Anterior cingulate cortex (tissue), 58 donors: ENCODE data around the gene NDRG2.

Source experiments
- DNase-seq, 58 donors: peaks; one replicate each; lab custom pipeline; 2025; lab: John Stamatoyannopoulos, UW

Gene NDRG2

DNA sequence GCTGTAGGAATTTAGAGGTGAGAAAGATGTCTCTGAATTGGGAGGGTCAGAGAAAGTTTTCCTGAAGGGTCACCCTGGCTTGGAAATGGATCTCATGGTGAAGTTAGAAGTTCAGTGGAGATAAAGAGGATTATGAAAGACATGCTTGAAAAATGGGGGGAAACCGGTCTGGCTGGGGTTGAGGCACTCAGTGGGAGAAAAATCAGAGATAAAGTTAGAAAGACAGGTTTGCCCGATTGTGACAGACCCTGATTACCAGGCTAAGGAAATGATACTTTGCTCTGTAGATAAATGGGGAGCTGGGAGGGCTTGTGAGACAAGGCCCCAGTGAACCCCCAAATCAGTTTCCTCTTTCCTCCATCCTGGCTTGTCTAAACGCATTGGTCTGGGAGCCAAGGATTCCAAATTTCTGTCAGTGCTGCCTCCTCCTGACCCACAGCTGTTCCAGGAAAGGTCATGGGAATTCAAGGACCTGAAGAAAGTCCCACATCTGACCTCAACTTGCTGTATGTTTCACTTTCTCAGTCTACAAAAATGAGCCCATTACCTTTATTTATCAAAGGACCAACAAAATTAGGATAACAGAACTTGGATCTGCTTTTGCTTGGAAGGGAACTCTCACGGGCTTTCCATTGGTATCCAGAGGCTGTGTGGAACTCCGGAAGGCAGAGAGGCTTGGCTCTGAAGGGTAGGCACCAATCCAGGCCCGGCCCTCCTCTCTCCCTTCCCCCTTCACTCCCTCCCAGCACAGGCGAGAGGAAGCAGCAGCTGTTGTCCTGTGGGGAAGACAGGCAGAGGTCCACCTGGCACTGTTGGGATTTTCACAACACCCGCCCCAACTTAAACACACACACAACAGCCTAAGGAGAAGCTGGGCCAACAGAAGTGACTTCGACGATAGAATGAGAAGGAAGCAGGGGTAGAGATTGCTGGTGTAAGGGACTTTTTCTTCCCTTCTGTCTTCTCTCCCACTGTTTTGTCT lies 13.9 kb upstream of the NDRG2 start:
- DNase-seq, result peak; percentile 15 to 90 (median 74)

GRCh38 chr14:21037156-21037555 lies 12.3 kb upstream of the NDRG2 start:
- DNase-seq, result no peak

DNA sequence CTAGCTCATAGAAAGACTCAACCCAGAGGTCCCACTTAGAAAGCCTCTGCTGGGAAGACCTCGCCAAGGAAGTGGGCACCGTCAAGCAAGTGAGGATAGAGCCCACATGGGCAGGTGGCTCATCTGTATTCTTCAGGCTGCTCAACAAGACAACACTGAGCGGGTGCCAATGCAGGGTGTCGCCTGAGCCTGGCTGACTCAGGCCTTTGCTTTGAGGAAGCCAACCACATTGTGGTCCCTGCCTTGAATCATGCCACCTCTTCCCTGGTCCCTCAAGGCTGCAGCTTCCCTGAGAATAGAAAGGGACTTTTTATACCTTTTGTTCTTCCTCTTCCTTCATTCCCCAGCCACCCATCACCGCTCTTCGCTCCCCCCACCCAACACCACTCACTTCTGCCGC lies 11.9 kb upstream of the NDRG2 start:
- DNase-seq, result peak in 5 of 58 donors; percentile 8 to 34 (median 12)

GRCh38 chr14:21034707-21035106 lies 9.8 kb upstream of the NDRG2 start, which contains the start of gene RNASE13:
Gene RNASE13, minus strand, starts transcription at chr14:21034807. Its CDS starts 519 bp downstream, at chr14:21034288.
- no peak for DNase-seq

- peak in 10 of 58 donors; percentile 7 to 49 (median 25) for DNase-seq
Observed at GRCh38 chr14:21033133-21033698, 8.4 kb upstream of the NDRG2 start.

- DNase-seq, result peak in 2 of 58 donors; percentile 4 to 17
Observed at GRCh38 chr14:21032326-21033132, 7.7 kb upstream of the NDRG2 start.

GRCh38 chr14:21030531-21030930 lies 5.7 kb upstream of the NDRG2 start:
- no peak for DNase-seq

DNA sequence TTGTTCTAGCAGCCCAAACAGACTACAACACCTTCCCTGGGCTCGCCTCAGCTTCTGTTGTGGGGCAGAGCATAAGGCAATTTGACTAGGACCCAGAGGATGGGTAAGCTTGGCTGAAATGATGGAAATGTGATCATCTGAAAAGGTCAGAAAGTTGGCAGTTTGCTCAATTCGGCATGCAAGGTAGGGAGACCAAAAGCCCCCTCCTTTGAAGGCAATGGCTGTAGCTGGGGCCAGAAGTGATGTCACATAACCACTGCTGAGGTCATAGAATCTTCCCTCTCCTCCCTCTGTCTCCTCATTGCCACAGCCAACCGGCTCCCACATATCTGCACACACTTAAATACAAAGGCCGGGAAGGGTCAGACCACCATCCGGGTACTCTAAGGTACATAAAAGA lies 5.1 kb upstream of the NDRG2 start, which contains the start of gene TPPP2:
Gene TPPP2 (plus strand): TSS at position 301 of the 400 bp plus-strand sequence. CDS start 365 bp downstream, outside the sequence.
- DNase-seq, result no peak

DNA sequence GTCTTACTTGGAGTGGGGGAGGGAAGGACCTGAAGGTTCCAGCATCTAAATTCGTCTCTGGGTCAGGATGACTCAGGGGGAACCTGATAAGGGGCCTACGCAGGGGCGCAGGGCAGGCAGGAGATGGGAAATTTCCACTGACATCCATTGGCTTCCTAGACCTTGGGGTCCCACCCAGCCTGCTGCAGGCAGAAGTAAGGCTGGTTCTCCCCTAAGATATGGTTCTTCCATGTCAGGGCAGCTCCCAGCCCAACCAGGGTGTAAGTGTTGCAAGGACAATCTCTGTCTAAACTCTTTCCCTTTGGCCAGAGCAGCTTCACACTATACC lies 2.1 kb upstream of the NDRG2 start:
- DNase-seq, result no peak

GRCh38 chr14:21026274-21026987 lies 1.6 kb upstream of the NDRG2 start:
- DNase-seq, result peak in 55 of 58 donors; percentile 43 to 92 (median 81)

- peak; percentile 27 to 95 (median 81) for DNase-seq
Observed at GRCh38 chr14:21025371-21026273, 761 bp upstream of the NDRG2 start.

- peak in 1 of 58 donors; percentile 25 for DNase-seq
Observed at GRCh38 chr14:21023817-21024584, 860 bp downstream of the NDRG2 start.

GRCh38 chr14:21023174-21023573 lies 1.7 kb downstream of the NDRG2 start:
- DNase-seq, result peak in 17 of 58 donors; percentile 9 to 45 (median 24)

- no peak for DNase-seq
Observed at GRCh38 chr14:21022686-21023085, 2.2 kb downstream of the NDRG2 start.

DNA sequence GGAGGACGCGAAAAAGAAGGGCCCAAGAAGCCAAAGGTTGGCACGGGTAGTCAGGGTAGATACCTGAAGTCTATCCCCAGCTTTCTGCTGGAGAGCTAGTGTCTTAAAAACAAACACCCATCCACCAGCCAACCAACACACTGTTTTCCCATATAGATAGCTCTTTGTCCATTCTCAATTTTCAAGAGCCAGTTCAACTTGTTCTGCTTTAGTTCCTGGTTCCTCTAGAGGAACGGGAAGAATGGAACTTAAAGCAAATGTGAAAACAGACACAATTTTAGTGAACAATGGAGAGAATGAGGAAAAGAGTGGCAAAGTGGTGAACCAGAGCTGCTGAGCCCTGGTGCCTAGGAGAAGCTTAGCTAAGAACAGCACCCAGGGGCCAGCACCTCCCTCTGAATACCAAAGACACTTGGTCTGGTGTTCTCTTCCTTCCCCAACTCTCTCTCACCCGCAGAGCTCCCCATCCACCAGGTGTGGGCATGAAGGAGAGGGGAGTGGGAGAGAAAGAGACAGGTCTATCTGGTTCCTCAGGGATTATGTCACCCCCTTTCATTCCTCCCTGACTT lies 3.8 kb downstream of the NDRG2 start:
- no peak for DNase-seq

- DNase-seq, result no peak
Observed at GRCh38 chr14:21019366-21019765, 5.5 kb downstream of the NDRG2 start.

DNA sequence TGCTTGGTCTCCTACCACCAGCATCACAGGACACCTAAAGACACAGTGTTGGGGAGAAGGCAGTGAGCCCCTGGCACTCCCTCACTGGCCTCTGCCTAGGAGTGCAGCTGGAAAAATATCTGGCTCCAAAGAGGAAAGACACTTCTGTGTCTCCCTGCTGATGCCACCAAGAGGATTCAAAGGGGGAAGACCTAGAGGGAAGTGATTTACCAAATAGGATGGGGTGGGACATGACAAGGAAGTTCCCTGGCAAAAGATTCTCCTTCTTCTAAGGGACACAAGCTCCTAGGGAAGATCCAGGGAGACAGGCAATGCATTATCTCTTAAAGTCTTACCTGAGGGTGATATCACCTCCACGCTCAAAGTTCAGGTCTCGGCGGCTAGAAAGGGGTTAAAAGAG lies 6.1 kb downstream of the NDRG2 start:
- DNase-seq, result no peak

- no peak for DNase-seq
Observed at GRCh38 chr14:21018286-21018685, 6.6 kb downstream of the NDRG2 start.
